ENCODE data around the gene HIBADH.

The HIBADH gene

GRCh38 chr7:27634671-27635493 is 27.8 kb downstream of the HIBADH start:
- DNase-seq = no peak

GRCh38 chr7:27633062-27633461 is 29.6 kb downstream of the HIBADH start:
- no peak for DNase-seq

DNA sequence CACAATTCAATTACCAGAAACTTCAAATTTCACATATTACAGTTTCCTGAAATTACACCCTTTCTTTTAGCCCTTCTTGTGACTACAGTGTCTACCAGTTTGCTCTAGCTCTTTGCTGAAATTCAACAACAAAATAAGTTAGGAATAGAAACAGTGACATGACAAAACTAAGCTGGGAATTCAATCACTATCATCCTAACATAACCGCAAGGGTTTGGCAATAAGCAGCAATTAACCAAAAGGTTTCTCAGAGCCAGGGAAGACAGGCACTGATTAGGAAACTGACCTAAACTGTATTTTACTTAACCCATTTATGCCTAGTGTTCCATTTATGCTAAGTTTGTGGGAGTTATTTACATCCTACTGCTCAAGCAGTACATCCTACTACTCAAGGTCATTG is 31.3 kb downstream of the HIBADH start:
- no peak for DNase-seq

DNA sequence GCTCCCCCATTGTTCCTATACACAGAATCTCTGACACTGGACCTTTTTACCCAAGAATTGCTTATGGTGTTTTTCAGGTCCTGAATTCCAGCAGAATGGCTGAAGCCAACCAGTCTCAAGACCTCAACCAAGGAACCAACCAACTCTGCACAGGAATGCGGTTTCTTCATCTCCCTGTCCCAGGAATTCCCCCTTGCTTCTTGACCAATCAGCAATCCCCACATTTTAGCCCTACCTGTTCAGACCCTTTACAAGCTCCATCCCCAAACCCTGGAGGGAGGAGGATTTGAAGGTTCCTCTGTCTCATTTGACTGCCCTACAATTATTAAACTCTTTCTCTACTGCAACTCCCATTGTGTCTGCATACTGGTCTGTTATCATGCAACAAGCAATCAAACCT is 35.5 kb downstream of the HIBADH start:
- DNase-seq = no peak

GRCh38 chr7:27619492-27619891 is 43.2 kb downstream of the HIBADH start:
- no peak for DNase-seq

DNA sequence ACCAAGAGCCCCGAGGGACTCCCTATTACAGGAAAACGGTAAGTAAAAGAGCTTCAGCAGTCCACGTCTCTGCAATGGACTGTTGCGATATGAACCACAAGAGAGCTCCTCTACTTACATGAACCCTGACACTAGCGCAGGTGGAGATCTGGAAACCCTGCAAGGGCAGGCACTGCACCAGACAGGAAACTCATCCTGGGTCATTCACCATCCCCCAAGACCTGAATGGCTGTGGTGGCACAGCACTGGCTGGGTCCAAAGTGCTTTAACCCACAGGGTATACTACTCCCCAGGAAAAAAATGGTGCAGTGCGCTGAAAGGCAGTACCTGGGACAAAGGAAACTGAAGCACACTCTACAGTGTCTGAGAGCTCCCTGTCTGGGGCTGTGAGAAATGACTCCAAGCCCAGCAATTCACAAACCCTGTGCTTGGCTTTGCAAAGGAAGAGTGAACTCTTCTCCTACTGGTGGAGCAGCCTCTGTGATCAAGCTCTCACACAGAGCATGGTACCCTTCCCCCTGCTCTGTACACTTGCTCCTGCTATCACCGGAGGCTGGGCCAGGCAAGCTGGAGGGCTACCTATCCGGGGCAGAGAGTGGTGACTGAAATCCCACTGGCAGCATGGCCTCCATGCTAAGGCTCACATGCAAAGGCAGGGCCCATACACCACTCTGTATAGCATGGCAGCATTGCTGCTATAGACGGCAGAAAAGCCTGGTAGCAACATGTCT is 44.9 kb downstream of the HIBADH start:
- no peak for DNase-seq

DNA sequence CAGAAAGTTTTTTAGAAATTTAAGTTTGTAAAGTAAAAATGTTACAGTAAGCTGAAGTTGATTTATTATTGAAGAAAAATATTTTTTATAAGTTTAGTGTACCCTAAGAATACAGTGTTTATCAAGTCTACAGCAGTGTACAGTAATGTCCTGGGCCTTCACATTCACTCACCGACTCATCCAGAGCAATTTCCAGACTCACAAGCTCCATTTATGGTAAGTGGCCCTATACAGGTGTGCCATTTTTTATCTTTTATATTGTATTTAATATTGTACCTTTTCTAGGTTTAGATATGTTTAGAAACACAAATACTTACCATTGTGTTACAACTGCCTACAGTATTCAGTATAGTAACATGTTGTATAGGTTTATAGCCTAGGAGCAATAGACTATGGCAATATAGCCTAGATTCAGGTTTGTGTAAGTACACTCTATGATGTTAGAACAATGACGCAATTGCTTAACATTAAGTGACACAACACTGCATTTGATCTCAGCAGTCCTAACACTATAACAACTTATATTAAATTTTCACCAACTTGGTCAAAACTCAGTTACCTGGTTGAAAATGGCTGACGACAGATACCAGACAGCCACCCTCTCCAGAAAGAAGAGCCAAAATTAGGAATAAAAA is 45.7 kb downstream of the HIBADH start:
- DNase-seq = no peak

- no peak for DNase-seq
These were observed 46.5 kb downstream of the HIBADH start for GRCh38 chr7:27616186-27616491.

- DNase-seq = no peak
These were observed 47.1 kb downstream of the HIBADH start for GRCh38 chr7:27615420-27616185.

DNA sequence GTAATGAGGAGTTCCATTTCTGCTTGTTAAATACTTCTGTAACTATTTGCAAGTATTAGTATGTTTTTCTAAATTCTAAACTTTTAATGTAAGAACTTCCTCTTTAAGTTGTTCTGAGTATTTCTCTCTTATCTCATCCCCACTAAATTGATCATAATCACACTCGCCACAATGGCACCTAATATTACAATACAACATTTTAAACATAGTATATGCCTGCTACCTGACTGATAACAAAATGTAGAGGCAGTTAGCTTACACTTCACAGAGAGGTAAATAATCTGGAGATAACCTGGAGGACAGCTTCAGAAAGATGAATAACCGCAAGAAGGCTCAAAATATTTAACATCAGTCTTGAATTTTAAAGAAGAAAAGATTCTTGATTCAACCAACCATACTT is 48.6 kb downstream of the HIBADH start:
- no peak for DNase-seq

GRCh38 chr7:27611059-27611458 is 51.6 kb downstream of the HIBADH start:
- no peak for DNase-seq

GRCh38 chr7:27608776-27609495 is 53.7 kb downstream of the HIBADH start:
- no peak for DNase-seq

DNA sequence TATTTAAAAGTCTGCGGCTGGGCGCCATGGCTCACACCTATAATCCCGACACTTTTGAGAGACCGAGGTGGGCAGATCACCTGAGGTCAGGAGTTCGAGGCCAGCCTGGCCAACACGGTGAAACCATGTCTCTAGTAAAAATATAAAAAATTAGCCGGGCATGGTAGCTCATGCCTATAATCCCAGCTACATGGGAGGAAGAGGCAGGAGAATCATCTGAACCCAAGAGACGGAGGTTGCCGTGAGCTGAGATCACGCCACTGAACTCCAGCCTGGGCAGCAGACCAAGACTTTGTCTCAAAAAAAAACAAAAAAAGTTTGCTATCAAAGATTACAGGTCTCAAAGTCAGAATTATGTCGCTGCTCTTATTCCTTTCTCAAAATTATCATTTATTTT is 55.5 kb downstream of the HIBADH start:
- no peak for DNase-seq

DNA sequence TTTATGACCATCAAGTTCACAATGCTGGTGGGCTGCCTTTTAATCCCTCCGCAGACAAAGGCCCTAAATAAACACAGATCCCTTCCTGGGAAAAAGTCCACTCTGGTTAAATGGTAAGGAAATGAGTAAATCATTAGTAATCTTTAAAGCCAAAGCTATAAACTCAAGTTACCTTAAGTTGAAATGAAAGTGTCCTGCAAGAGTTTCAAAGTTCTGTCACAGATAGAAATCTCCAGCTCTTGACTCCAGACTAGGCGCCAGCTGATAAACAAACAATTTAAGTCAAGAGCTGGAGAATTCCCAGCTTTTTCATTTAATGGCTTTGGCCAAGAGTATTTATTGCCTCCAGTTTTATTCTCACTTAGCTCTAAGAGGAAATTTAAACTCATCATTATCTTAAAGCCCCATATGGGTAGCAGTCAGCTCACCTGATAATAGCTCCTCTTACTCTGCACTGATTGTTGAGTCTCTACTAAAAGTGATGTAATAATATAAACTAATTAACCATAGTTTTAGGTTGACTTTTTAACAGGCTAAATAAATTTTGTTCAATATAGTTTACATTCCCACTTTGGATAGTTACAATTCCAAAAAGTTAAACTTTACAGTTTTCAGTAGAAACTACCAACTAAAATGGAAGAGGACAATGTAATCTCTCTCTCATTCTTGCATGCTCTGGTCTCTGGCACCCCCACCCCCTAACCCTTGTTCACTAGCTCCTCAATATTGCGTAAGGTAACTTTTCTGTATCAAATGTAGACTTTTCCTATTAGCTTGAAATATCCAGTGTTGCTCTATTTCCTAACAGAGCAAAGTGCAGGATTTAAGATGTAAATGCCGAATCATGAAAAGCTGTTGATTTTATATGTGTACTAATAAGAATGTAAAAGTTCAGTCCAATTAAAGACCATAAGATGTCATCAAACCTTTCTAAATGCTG is 56.1 kb downstream of the HIBADH start:
- DNase-seq = no peak

DNA sequence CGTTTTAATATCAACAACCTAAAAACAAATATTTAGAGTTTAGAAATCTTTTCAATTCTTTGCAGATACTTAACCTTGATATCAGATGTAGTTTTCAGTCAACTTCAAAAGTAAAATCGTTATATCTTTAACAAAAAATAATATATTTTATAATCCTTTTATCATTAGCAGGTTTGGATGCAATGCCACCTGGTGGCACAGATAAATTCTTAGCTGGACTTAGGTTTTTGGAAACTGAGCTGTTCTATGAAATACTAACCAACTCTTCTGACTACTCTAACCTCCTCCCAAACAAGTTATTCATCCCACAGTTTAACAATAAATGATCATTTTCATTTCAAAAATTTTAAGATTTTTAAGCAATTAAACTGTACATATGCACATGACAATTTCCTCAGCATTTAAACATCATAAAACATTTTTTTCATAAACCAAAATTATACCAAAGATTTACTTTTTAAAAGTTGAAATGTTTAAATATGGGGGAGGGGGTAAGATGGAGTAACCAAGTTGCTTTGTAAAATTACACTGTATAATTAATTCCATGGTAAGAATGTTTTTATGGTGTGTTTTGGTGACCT is 56.9 kb downstream of the HIBADH start:
- DNase-seq = no peak

DNA sequence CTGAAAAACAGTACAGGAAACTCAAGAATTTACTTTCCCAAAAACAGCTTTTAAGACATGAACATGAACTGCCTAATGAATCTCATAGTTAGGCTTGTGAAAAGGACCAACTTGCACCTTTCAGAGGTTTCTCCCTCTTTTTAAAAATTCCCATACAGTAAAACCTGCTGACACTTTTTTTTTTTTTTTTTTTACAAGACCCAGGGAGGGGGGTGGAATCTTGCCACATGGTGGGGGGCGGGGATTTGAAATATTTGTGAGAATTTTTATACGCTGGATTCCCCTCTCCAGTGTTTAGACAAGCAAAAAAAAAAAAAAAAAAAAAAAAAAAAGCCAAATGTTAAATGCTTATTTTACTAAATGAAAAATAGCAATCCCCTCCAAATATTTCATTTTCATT is 57.4 kb downstream of the HIBADH start:
- no peak for DNase-seq

DNA sequence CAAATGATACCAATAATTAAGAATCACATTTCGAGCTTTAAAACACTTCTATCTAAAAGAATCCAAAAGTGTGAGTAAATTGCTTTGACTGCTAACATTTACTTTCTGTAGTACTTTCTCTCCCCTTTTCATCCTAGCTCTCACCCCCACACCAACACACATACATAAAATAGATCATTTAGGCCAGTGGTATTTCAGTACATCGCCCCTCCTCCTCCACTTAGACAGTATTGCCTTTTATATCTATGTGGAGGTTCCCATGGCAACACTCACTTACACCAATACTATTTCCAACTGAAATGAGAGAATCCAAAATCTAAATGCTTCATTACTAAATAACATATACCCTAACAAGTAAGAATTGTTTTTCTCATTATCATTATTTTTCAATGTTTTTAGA is 58.9 kb downstream of the HIBADH start:
- no peak for DNase-seq

DNA sequence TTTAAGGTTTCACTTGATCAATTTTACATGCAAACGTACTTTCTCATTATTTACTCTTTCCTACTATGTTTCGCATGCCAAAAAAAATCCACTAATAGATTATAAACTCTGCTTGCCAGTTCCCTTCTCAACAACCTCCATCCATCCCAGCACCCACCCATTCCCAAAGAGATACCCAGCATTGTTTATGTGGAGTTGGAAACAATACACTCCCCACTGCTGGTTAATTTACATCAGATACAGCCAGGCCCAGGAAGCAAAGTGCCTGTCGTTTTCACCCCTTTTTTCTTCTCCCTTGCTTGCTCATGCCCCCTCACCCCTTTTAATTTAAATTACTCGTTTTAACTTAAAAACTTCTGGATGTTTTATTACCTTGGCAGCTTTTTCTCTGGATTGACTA is 59.9 kb downstream of the HIBADH start:
- no peak for DNase-seq

DNA sequence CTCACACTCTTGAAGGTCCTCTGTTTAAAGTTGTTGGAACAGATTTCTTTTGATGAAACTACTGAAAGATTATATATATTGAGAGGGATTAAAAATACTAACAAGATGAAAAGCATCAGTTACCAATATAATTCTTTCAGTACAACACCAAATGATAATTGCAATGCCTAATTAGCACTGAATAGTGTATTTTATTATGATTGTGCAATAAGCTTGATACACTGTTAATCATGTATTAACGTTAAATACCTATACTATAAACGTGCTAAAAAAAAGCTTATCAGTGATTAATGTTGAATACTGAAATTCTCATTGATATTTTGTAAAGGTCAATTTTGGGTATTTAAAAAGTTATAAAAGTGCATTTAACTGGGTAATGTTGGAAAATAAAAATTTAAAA is 61.5 kb downstream of the HIBADH start:
- DNase-seq = no peak

DNA sequence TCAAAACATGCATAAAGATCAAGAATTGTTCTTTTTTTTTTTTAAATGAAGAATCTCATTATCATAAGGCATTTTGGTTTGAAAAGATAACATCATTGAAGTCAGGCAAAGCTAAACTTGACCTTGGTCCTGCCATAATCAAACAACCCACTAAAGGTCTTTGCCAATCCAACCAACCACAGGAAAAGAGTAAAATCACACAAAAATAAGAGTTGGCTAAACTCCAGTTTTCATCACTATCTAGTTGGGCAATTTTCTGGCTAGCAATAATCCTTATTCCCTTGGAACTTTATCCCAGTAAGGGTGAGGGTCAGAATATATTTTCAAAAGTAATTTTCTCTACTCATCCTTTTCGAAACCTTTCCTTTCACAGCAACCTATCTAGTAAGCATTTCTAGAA is 62.4 kb downstream of the HIBADH start:
- DNase-seq = no peak

DNA sequence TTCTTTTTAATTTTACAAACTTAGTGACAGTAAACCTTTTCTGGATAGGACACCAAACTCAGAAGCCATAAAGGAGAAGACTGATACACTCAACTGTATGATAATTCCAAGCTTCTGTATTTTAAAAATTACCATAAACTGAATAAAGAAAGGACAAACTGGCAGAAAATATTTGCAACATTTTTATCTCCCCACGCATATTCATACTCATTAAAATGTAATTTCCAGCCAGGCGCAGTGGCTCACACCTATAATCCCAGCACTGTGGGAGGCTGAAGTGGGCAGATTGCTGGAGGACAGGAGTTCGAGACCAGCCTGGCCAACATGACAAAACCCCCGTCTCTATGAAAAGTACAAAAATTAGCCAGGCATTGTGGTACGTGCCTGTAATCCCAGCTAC is 67.7 kb downstream of the HIBADH start:
- DNase-seq = no peak
